Smooth muscle cell (in vitro differentiated cells): ENCODE data around the gene TBC1D23. TPM values are rescaled to one million over a fixed set of nuclear protein-coding genes. Genes with fewer than 3 reads are reported as not detected.

ENCODE experiments used
- DNase-seq: peaks from one replicate; lab custom pipeline; 2025; ENCODE audit not compliant: unreplicated experiment; lab: John Stamatoyannopoulos, UW
- H2AFZ ChIP-seq: fragments of 200-600 bp; sonication (generic); 2 replicates; pipeline ENCODE4 v1.6.0; 2016; ENCODE audit warnings: antibody characterized with exemption, low read depth, mild to moderate bottlenecking
- H3F3A ChIP-seq: fragments of 200-600 bp; sonication (generic); 2 replicates; pipeline ENCODE4 v1.6.0; 2017; ENCODE audit warnings: antibody characterized with exemption, low read depth
- H3K27ac ChIP-seq: fragments of 200-600 bp; sonication (generic); 2 replicates; pipeline ENCODE4 v1.5.1; 2016; ENCODE audit warnings: low read depth, mild to moderate bottlenecking
- H3K27me3 ChIP-seq: fragments of 200-600 bp; sonication (generic); 2 replicates; pipeline ENCODE4 v1.6.1; 2016; ENCODE audit warnings: low read depth, mild to moderate bottlenecking
- H3K36me3 ChIP-seq: fragments of 200-600 bp; sonication (generic); 2 replicates; pipeline ENCODE4 v1.5.1; 2016; ENCODE audit warnings: low read depth
- H3K4me1 ChIP-seq: fragments of 200-600 bp; sonication (generic); 2 replicates; pipeline ENCODE4 v1.5.1; 2016; ENCODE audit warnings: low read depth
- H3K4me2 ChIP-seq: fragments of 200-600 bp; sonication (generic); 2 replicates; pipeline ENCODE4 v1.6.0; 2016; ENCODE audit warnings: mild to moderate bottlenecking
- H3K4me3 ChIP-seq: fragments of 200-600 bp; sonication (generic); 2 replicates; pipeline ENCODE4 v1.5.1; 2016; ENCODE audit warnings: mild to moderate bottlenecking
- H3K79me2 ChIP-seq: fragments of 200-600 bp; sonication (generic); 2 replicates; pipeline ENCODE4 v1.6.0; 2016; ENCODE audit warnings: low read depth, mild to moderate bottlenecking
- H3K9ac ChIP-seq: fragments of 200-600 bp; sonication (generic); 2 replicates; pipeline ENCODE4 v1.6.0; 2016; ENCODE audit warnings: low read depth
- H3K9me3 ChIP-seq: fragments of 200-600 bp; sonication (generic); replicated peaks from 2 replicates; pipeline ENCODE4 v1.5.1; 2016; ENCODE audit warnings: low read depth
- H4K20me1 ChIP-seq: fragments of 200-600 bp; sonication (generic); 2 replicates; pipeline ENCODE4 v1.6.0; 2016; ENCODE audit warnings: low read depth
- WGBS: methylation state at CpG from one replicate; pipeline ENCODE4 v1.1.7; 2016; ENCODE audit warnings: low lambda C conversion rate; 5-methylcytosine and 5-hydroxymethylcytosine counted together
- polyA plus RNA-seq: library from polyadenylated mRNA; unstranded; fragments of >200 nt; fragmentation: Nextera tagmentation; extraction: Ambion mirVana; gene quantifications from 2 replicates; pipeline ENCODE4 v1.2.1, GENCODE V29; 2016
- total RNA-seq: library from RNA; depleted of rRNA; stranded (reverse); fragments of >200 nt; gene quantifications from 2 replicates; pipeline ENCODE4 v1.2.3, GENCODE V29; 2014
- TF ChIP-seq, protein P1 (sequence below): fragments of 200-600 bp; sonication (generic); IDR thresholded peaks from 2 replicates; pipeline ENCODE4 v1.5.1; 2017; ENCODE audit warnings: borderline replicate concordance, mild to moderate bottlenecking, antibody characterized with exemption; ENCODE audit not compliant: insufficient read depth, poor library complexity, severe bottlenecking

Gene TBC1D23
- total and polyA plus RNA-seq, 2 experiments from 2014 or later: 36.0 to 77.7 TPM

GRCh38 chr3:100366424-100366823 lies 105.6 kb downstream of the TBC1D23 start:
- Histone ChIP-seq H3K4me3 (no peak overlapping the region), H3K9ac (no peak overlapping the region), H3K4me2 (no peak overlapping the region), H3K27ac (no peak overlapping the region), H3K4me1 (no peaks in the 10 kb centered on the region), H3K36me3 (peaks cover 43% of the 10 kb centered on the region), H3K9me3 (no peaks in the 10 kb centered on the region), H3K79me2 (no peaks in the 10 kb centered on the region), H2AFZ (no peak overlapping the region), H3F3A (peaks cover 4% of the 10 kb centered on the region), H3K27me3 (no peaks in the 10 kb centered on the region), H4K20me1 (no peaks in the 10 kb centered on the region)
- WGBS: 96% methylated on average over 2 of the region's 2 CpGs
- DNase-seq: no peak
- TF ChIP-seq, protein P1, sequence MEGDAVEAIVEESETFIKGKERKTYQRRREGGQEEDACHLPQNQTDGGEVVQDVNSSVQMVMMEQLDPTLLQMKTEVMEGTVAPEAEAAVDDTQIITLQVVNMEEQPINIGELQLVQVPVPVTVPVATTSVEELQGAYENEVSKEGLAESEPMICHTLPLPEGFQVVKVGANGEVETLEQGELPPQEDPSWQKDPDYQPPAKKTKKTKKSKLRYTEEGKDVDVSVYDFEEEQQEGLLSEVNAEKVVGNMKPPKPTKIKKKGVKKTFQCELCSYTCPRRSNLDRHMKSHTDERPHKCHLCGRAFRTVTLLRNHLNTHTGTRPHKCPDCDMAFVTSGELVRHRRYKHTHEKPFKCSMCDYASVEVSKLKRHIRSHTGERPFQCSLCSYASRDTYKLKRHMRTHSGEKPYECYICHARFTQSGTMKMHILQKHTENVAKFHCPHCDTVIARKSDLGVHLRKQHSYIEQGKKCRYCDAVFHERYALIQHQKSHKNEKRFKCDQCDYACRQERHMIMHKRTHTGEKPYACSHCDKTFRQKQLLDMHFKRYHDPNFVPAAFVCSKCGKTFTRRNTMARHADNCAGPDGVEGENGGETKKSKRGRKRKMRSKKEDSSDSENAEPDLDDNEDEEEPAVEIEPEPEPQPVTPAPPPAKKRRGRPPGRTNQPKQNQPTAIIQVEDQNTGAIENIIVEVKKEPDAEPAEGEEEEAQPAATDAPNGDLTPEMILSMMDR: no peak

DNA sequence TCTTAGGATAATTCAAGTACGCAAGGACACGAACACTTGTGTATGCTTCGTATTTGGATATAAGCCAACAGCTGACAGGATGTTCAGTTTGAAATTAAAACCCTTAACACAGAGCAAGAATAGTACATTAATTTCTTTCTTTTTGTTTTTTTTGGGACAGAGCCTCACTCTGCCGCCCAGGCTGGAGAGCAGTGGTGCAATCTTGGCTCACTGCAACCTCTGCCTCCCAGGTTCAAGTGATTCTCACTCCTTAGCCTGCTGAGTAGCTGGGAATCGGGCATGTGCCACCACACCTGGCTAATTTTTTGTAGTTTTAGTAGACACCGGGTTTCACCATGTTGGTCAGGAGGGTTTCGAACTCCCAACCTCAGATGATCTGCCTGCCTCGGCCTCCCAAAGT lies 107.6 kb downstream of the TBC1D23 start:
- H3K9me3 ChIP-seq: no peaks in the 10 kb centered on the region
- WGBS: 95% methylated on average over 8 of the region's 8 CpGs
- TF ChIP-seq, protein P1: no peak
- no peak for DNase-seq
- H4K20me1 ChIP-seq: no peaks in the 10 kb centered on the region
- no peak overlapping the region for H3K27ac ChIP-seq
- no peak overlapping the region for H3K4me3 ChIP-seq
- H3K4me1 ChIP-seq: no peaks in the 10 kb centered on the region
- H3K4me2 ChIP-seq: no peak overlapping the region
- H3K79me2 ChIP-seq: no peaks in the 10 kb centered on the region
- H2AFZ ChIP-seq: no peak overlapping the region
- H3K36me3 ChIP-seq: peaks cover 42% of the 10 kb centered on the region
- no peaks in the 10 kb centered on the region for H3F3A ChIP-seq
- H3K9ac ChIP-seq: no peak overlapping the region
- no peaks in the 10 kb centered on the region for H3K27me3 ChIP-seq

GRCh38 chr3:100370756-100371155 lies 110.0 kb downstream of the TBC1D23 start:
- Histone ChIP-seq H3K4me3 (no peak overlapping the region), H3K9me3 (no peaks in the 10 kb centered on the region), H3K27ac (no peak overlapping the region), H3K4me1 (no peaks in the 10 kb centered on the region), H3F3A (no peaks in the 10 kb centered on the region), H3K9ac (no peak overlapping the region), H3K4me2 (no peak overlapping the region), H4K20me1 (peaks cover 6% of the 10 kb centered on the region), H3K27me3 (no peaks in the 10 kb centered on the region), H3K36me3 (peaks cover 31% of the 10 kb centered on the region), H3K79me2 (peaks cover 6% of the 10 kb centered on the region), H2AFZ (no peak overlapping the region)
- TF ChIP-seq, protein P1: no peak
- WGBS: 97% methylated on average over 1 of the region's 1 CpG
- no peak for DNase-seq

- H3F3A ChIP-seq: no peaks in the 10 kb centered on the region
- H3K4me3 ChIP-seq: no peak overlapping the region
- H3K9ac ChIP-seq: no peak overlapping the region
- H3K4me1 ChIP-seq: no peaks in the 10 kb centered on the region
- TF ChIP-seq, protein P1: no peak
- H4K20me1 ChIP-seq: peaks cover 11% of the 10 kb centered on the region
- no peak overlapping the region for H3K4me2 ChIP-seq
- peaks cover 16% of the 10 kb centered on the region for H3K79me2 ChIP-seq
- H3K27ac ChIP-seq: no peak overlapping the region
- no peaks in the 10 kb centered on the region for H3K27me3 ChIP-seq
- DNase-seq: no peak
- H3K36me3 ChIP-seq: peaks cover 35% of the 10 kb centered on the region
- H2AFZ ChIP-seq: no peak overlapping the region
- no peaks in the 10 kb centered on the region for H3K9me3 ChIP-seq
Observed at GRCh38 chr3:100374521-100374920, 113.7 kb downstream of the TBC1D23 start.
